H9 (cell line): ENCODE results near the gene TNXB. TPM values are rescaled to one million over a fixed set of nuclear protein-coding genes. Genes with fewer than 3 reads are reported as not detected.

Source experiments
- DNase-seq: peaks from one replicate; pipeline ENCODE4 v3.0.0-alpha.2; 2017
- H2AFZ ChIP-seq: one replicate; pipeline ENCODE4 v1.6.1; 2013; ENCODE audit warnings: mild to moderate bottlenecking, low read length, control low read depth, moderate library complexity
- H2AK5ac ChIP-seq: 2 replicates; pipeline ENCODE4 v1.6.1; 2013; ENCODE audit warnings: low read length, control low read depth, mixed read lengths; ENCODE audit not compliant: insufficient read length
- H2BK120ac ChIP-seq: one replicate; pipeline ENCODE4 v1.6.1; 2013; ENCODE audit warnings: low read depth, mild to moderate bottlenecking, low read length, control low read depth, inconsistent platforms; ENCODE audit not compliant: poor library complexity, severe bottlenecking
- H2BK12ac ChIP-seq: 2 replicates; pipeline ENCODE4 v1.6.1; 2013; ENCODE audit warnings: low read length, control low read depth, mixed read lengths, low read depth; ENCODE audit not compliant: insufficient read length
- H2BK15ac ChIP-seq: 2 replicates; pipeline ENCODE4 v1.6.1; 2013; ENCODE audit warnings: low read depth, low read length, control low read depth
- H2BK20ac ChIP-seq: one replicate; pipeline ENCODE4 v1.6.1; 2013; ENCODE audit warnings: low read depth, mild to moderate bottlenecking, low read length, control low read depth, inconsistent platforms; ENCODE audit not compliant: poor library complexity, severe bottlenecking
- H2BK5ac ChIP-seq: 2 replicates; pipeline ENCODE4 v1.6.1; 2013; ENCODE audit warnings: low read length, control low read depth, mixed read lengths; ENCODE audit not compliant: insufficient read length
- H3K14ac ChIP-seq: 2 replicates; pipeline ENCODE4 v1.6.1; 2013; ENCODE audit warnings: low read length, control low read depth; ENCODE audit not compliant: insufficient read depth
- H3K18ac ChIP-seq: 2 replicates; pipeline ENCODE4 v1.6.1; 2013; ENCODE audit warnings: low read depth, mild to moderate bottlenecking, mixed read lengths, low read length, control low read depth; ENCODE audit not compliant: insufficient read length
- H3K23ac ChIP-seq: 2 replicates; pipeline ENCODE4 v1.6.1; 2013; ENCODE audit warnings: low read length, control low read depth, mixed read lengths, low read depth; ENCODE audit not compliant: insufficient read length
- H3K23me2 ChIP-seq: 2 replicates; pipeline ENCODE4 v1.6.1; 2013; ENCODE audit warnings: low read depth, mild to moderate bottlenecking, mixed read lengths, low read length, control low read depth; ENCODE audit not compliant: insufficient read length, poor library complexity, severe bottlenecking
- H3K27ac ChIP-seq: 2 replicates; pipeline ENCODE4 v1.5.1; 2013; ENCODE audit warnings: low read length, control low read depth, mixed read lengths, low read depth; ENCODE audit not compliant: insufficient read length
- H3K27me3 ChIP-seq: 2 replicates; pipeline ENCODE4 v1.6.1; 2013; ENCODE audit warnings: low read length, control low read depth, inconsistent platforms; ENCODE audit not compliant: insufficient read depth
- H3K4ac ChIP-seq: 2 replicates; pipeline ENCODE4 v1.6.1; 2013; ENCODE audit warnings: low read depth, mild to moderate bottlenecking, control low read depth, inconsistent platforms, low read length, moderate library complexity
- H3K4me1 ChIP-seq: 2 replicates; pipeline ENCODE4 v1.6.1; 2013; ENCODE audit warnings: low read length, control low read depth, inconsistent platforms; ENCODE audit not compliant: insufficient read depth
- H3K4me2 ChIP-seq: 2 replicates; pipeline ENCODE4 v1.6.1; 2013; ENCODE audit warnings: low read length, control low read depth, mixed read lengths; ENCODE audit not compliant: insufficient read length, insufficient read depth
- H3K56ac ChIP-seq: 2 replicates; pipeline ENCODE4 v1.6.1; 2013; ENCODE audit warnings: low read depth, mild to moderate bottlenecking, mixed read lengths, low read length, control low read depth; ENCODE audit not compliant: insufficient read length
- H3K79me1 ChIP-seq: 2 replicates; pipeline ENCODE4 v1.6.1; 2013; ENCODE audit warnings: low read depth, mild to moderate bottlenecking, moderate library complexity, low read length, control low read depth, inconsistent platforms; ENCODE audit not compliant: insufficient read depth, poor library complexity, severe bottlenecking
- H3K79me2 ChIP-seq: 2 replicates; pipeline ENCODE4 v1.6.1; 2013; ENCODE audit warnings: low read length, control low read depth, inconsistent platforms; ENCODE audit not compliant: insufficient read depth
- H3K9ac ChIP-seq: 2 replicates; pipeline ENCODE4 v1.6.1; 2013; ENCODE audit warnings: low read length, control low read depth, mixed read lengths; ENCODE audit not compliant: insufficient read length; ENCODE audit errors: extremely low read depth
- H3K9me3 ChIP-seq: one replicate; pipeline ENCODE4 v1.6.1; 2013; ENCODE audit warnings: low read depth, low read length, inconsistent platforms; ENCODE audit not compliant: control insufficient read depth
- H3T11ph ChIP-seq: one replicate; pipeline ENCODE4 v1.6.1; 2013; ENCODE audit warnings: mild to moderate bottlenecking, low read length, control low read depth, inconsistent platforms
- H4K20me1 ChIP-seq: one replicate; pipeline ENCODE4 v1.6.1; 2013; ENCODE audit not compliant: control insufficient read depth, insufficient read length, insufficient read depth
- H4K5ac ChIP-seq: 2 replicates; pipeline ENCODE4 v1.6.1; 2013; ENCODE audit warnings: low read depth, mild to moderate bottlenecking, mixed read lengths, low read length, control low read depth; ENCODE audit not compliant: insufficient read length
- H4K8ac ChIP-seq: replicated peaks from 2 replicates; pipeline ENCODE4 v1.6.1; 2013; ENCODE audit warnings: low read length, control low read depth, mixed read lengths, low read depth; ENCODE audit not compliant: insufficient read length
- H4K91ac ChIP-seq: 2 replicates; pipeline ENCODE4 v1.6.1; 2013; ENCODE audit warnings: low read depth, mild to moderate bottlenecking, moderate library complexity, mixed read lengths, low read length, control low read depth; ENCODE audit not compliant: insufficient read length
- H3K27ac Mint-ChIP-seq, 3 experiments: 2 replicates in 2 of 3; 3 replicates in 1 of 3; pipeline ENCODE4 v1.8.0; 2020 to 2021; ENCODE audit warnings: mixed read lengths in 3 of 3, mild to moderate bottlenecking in 1 of 3, moderate library complexity in 1 of 3
- H3K27me3 Mint-ChIP-seq: 2 replicates; pipeline ENCODE4 v1.8.0; 2021; ENCODE audit warnings: low read depth, mild to moderate bottlenecking, moderate library complexity, mixed read lengths
- H3K36me3 Mint-ChIP-seq, 3 experiments: 2 replicates in 2 of 3; 3 replicates in 1 of 3; pipeline ENCODE4 v1.8.0; 2020 to 2021; ENCODE audit warnings: low read depth in 3 of 3, mixed read lengths in 3 of 3; ENCODE audit not compliant: insufficient read depth in 1 of 3
- H3K4me1 Mint-ChIP-seq, 2 experiments: 2 replicates each; pipeline ENCODE4 v1.8.0; 2020; ENCODE audit warnings: mixed read lengths in 2 of 2
- H3K4me3 Mint-ChIP-seq, 2 experiments: 2 replicates in 1 of 2; 3 replicates in 1 of 2; pipeline ENCODE4 v1.8.0; 2020 to 2021; ENCODE audit warnings: mild to moderate bottlenecking in 2 of 2, mixed read lengths in 2 of 2, moderate library complexity in 1 of 2
- H3K9me3 Mint-ChIP-seq, 2 experiments: 2 replicates in 1 of 2; 3 replicates in 1 of 2; pipeline ENCODE4 v1.8.0; 2020; ENCODE audit warnings: mild to moderate bottlenecking in 2 of 2, mixed read lengths in 2 of 2, moderate library complexity in 1 of 2
- CTCF ChIP-seq: fragments of 200-600 bp; sonication (generic); conservative IDR thresholded peaks from 3 replicates; pipeline ENCODE4 v1.8.0; 2021; ENCODE audit warnings: antibody characterized with exemption, mild to moderate bottlenecking
- WGBS: extraction: QIAGEN DNeasy Blood & Tissue Kit; methylation state at CpG from one replicate; pipeline ENCODE4 v1.1.7; 2013; ENCODE audit warnings: missing lambda C conversion rate, low lambda C conversion rate, mixed read lengths; ENCODE audit not compliant: insufficient read length; ENCODE audit errors: extremely low coverage; 5-methylcytosine and 5-hydroxymethylcytosine counted together
- total RNA-seq: library from RNA; stranded (reverse); gene quantifications from 2 replicates; pipeline ENCODE4 v1.2.1, GENCODE V29; 2021

The TNXB gene
- total RNA-seq, 1 experiment from 2014 or later = 5.0 TPM

GRCh38 chr6:32126880-32127279 lies 17.7 kb upstream of the TNXB start:
- Mint-ChIP-seq H3K27ac (peak overlapping the region; percentile 99 to 100 (median 100); a peak in 5 of 7 replicates), H3K9me3 (no peaks in the 10 kb centered on the region), H3K4me3 (peak overlapping the region; percentile 99), H3K36me3 (peaks cover 11 to 40% (median 31%) of the 10 kb centered on the region in 3 experiments; a peak in 6 of 7 replicates), H3K4me1 (peaks cover 22 to 31% of the 10 kb centered on the region in 2 experiments), H3K27me3 (no peaks in the 10 kb centered on the region; the same call in 1 of the 2 replicates)
- Histone ChIP-seq H3K23ac (no peak overlapping the region), H3K14ac (no peak overlapping the region), H4K8ac (peak overlapping the region; percentile 33), H2BK5ac (no peak overlapping the region), H4K20me1 (no peaks in the 10 kb centered on the region), H4K5ac (no peak overlapping the region), H2BK20ac (no peak overlapping the region), H3T11ph (no peak overlapping the region), H3K56ac (no peak overlapping the region), H2AFZ (no peak overlapping the region), H3K79me1 (no peaks in the 10 kb centered on the region), H2BK120ac (no peak overlapping the region), H3K4ac (no peak overlapping the region), H3K4me2 (peak overlapping the region; percentile 93), H2BK12ac (no peak overlapping the region), H2AK5ac (no peak overlapping the region), H3K27me3 (no peaks in the 10 kb centered on the region), H3K27ac (no peak overlapping the region), H3K18ac (no peak overlapping the region), H3K4me1 (no peaks in the 10 kb centered on the region), H3K9me3 (no peaks in the 10 kb centered on the region), H2BK15ac (no peak overlapping the region), H3K79me2 (no peaks in the 10 kb centered on the region), H3K23me2 (peaks cover 3% of the 10 kb centered on the region), H4K91ac (no peak overlapping the region), H3K9ac (peak overlapping the region; percentile 90)
- WGBS = no CpG with 5 or more reads among the region's 8 CpGs
- no peak for DNase-seq
- no peak for TF ChIP-seq CTCF
